Measurements from ENCODE around the gene TSSK6.
"Not testable (repeated sequence)": the region's sequence is repeated elsewhere in the genome, so short reads cannot be mapped to it uniquely, and the experiment has no call there.

The TSSK6 gene

GRCh38 chr19:19488875-19489690 lies 26.3 kb downstream of the TSSK6 start:
- peak; percentile 78 for FAIRE-seq
- peak; percentile 76 for DNase-seq (ENCODE audit: insufficient read length, low spot score)

GRCh38 chr19:19487950-19488874 lies 27.1 kb downstream of the TSSK6 start:
- FAIRE-seq (no peak), DNase-seq (ENCODE audit: insufficient read length, low spot score) (no peak)

DNA sequence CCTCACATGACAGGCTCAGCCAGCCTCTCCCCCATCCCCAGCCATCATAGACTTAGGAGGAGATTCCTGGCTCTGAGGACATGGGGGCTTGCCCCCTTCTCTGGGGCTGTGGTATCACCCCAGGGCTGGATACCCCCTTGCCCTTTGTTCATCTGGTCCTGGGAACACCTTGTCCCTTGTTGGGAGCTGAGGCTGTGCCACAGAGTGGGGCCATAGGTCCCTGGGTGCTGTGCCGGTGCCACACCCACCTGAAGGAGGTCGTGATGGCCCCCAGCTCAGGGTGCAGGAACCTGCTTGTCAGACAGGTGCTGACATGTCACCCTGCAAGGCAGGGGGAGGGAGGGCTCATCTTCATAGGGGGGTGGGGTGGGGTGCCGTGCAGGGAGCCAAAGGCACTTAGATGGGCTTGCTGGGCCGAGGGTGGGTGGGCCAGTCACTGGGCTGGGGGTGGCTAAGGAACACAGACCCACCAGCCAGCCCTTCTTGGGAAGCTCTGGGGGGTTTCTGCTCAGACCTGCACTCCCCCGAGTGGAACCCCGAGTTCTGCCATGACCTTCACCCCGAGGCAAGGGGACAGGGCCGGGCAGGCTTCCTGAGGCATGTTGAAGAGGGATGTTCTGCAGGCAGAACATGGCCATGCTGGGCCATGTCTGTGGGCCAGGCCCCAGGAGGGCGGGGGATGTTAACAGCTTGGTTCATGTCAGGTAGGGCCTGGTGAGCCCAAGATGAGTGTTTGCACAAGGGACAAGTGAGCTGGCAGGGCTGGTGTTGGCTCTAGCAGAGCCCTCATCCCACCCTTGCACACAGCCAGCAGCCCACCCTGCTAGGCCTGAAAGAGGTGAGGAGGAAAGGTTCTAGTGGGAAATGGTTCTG lies 28.0 kb downstream of the TSSK6 start:
- DNase-seq (ENCODE audit: insufficient read length, low spot score): no peak
- no peak for FAIRE-seq

GRCh38 chr19:19486343-19487076 lies 28.8 kb downstream of the TSSK6 start:
- FAIRE-seq (no peak), DNase-seq (ENCODE audit: insufficient read length, low spot score) (no peak)

DNA sequence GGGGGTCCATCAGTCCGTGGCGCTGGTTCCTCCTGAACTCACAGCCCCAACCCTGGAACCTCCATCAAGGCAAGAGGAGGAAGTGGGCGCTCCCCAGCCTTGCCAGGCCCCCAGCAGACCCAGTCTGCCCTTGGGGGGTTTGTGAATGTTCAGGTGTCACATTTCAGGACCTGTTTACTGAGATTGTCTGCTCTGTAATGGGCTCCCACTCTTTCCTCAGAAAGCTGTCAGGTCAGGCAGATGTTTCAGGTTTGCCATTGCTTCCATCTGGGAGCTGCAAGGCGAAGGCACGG lies 29.4 kb downstream of the TSSK6 start:
- FAIRE-seq: no peak
- DNase-seq (ENCODE audit: insufficient read length, low spot score): no peak

- FAIRE-seq: no peak
- DNase-seq (ENCODE audit: insufficient read length, low spot score): no peak
Observed at GRCh38 chr19:19485161-19485997, 30.0 kb downstream of the TSSK6 start.

DNA sequence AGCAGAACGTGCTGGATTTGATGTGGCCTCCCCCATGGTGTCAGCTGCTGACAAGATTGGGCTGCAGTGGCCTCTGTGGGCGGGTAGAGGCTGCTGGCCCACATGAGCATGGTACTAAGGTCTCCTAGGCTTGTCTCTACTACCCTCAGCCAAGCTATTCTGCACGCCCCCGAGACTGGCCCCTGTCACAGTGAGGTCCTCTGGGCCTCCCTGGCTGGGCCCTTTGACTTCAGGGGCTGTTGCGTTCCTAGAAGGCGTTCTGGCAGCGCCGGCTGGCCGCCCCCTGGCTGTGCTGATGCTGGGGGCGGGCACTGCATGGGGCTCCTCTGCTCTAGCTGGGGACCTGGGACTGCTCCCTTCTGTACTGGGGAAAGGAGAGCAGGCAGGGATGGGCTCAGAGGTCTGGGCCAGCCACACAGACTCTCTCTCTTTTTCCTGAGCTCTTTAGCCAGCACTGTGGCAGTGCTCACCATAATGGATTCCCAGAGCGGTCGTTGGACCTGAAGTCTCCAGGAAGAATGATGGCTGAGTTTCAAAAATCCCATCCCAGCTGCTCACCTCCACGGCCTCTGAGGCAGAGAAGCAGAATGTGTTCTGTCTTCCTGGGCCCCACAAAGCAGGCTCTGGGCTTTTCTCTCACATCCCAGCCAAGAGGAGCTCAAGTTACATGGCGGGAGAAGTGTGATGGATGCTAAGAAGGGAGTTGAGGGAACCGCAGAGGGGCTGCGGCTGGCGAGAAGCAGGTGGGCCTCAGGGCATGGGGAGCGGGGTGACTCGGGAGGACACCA lies 32.3 kb downstream of the TSSK6 start:
- DNase-seq (ENCODE audit: insufficient read length, low spot score): no peak
- no peak for FAIRE-seq

- FAIRE-seq: no peak
- no peak for DNase-seq (ENCODE audit: insufficient read length, low spot score)
Observed at GRCh38 chr19:19480688-19481087, 34.7 kb downstream of the TSSK6 start.

DNA sequence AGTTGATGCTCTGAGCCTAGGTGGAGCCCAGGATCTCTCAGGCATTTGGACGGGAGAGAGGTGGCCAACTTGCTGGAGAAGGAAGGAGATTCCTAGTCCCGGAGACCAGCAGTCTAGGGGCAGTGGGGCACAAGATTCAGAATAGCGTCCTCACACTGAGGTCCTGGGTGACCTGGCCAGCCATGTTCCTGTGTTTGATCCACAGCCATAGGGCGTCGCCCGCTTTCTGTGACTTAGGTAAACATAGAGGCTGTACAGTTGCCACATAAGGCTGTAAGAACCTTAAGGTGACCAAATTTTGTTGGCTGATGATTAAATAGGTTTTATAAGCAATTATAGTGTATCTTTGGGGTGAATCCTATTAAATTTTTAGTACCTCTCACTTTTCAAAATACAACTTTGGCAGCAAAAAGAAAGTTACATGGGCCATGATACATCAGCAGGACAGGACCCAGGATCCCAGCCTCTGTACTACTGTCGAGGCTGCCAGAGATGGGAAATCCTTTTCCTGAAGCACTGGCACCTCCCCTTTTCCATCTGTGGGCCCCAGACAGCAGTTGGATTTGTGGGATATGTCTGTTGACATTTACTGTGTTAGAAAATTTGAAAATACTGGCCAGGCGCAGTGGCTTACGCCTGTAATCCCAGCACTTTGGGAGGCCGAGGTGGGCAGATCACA lies 37.5 kb downstream of the TSSK6 start:
- DNase-seq (ENCODE audit: insufficient read length, low spot score) (no peak), FAIRE-seq (no peak)

- DNase-seq (ENCODE audit: insufficient read length, low spot score) (no peak), FAIRE-seq (no peak)
Observed at GRCh38 chr19:19475849-19476828, 39.2 kb downstream of the TSSK6 start.

GRCh38 chr19:19475015-19475765 lies 40.2 kb downstream of the TSSK6 start:
- FAIRE-seq: no peak

GRCh38 chr19:19472106-19472505 lies 43.2 kb downstream of the TSSK6 start:
- FAIRE-seq: not testable (repeated sequence)

More at GRCh38 chr19:19475015-19475765, 40.2 kb downstream of the TSSK6 start:
- DNase-seq (ENCODE audit: insufficient read length, low spot score): no peak

GRCh38 chr19:19471682-19472081 lies 43.7 kb downstream of the TSSK6 start:
- FAIRE-seq: no peak

More at GRCh38 chr19:19472106-19472505, 43.2 kb downstream of the TSSK6 start:
- not testable (repeated sequence) for DNase-seq (ENCODE audit: insufficient read length, low spot score)

DNA sequence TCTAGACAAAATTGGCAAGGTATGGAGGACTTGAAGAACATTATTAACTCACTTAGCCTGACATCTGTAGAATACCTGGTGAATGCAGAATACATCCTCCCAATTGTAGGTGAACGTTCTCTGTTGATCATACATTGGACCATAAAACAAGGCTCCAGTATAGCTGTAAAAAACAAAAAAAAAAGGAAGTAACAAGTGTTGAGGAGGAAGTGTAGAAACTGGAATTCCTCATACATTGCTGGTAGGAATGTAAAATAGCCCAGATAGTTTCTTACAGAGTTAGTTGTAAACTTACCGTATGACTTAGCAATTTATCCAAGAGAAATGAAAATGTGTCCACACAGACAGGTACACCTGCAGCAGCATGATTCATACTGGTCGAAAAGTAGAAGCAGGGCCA lies 44.8 kb downstream of the TSSK6 start:
- FAIRE-seq (no peak), DNase-seq (ENCODE audit: insufficient read length, low spot score) (no peak)

More at GRCh38 chr19:19471682-19472081, 43.7 kb downstream of the TSSK6 start:
- DNase-seq (ENCODE audit: insufficient read length, low spot score): no peak

- FAIRE-seq (no peak), DNase-seq (ENCODE audit: insufficient read length, low spot score) (no peak)
Observed at GRCh38 chr19:19468424-19469050, 46.8 kb downstream of the TSSK6 start.

Data from HTR-8/SVneo (cell line).